Transverse colon (tissue), 3 donors: ENCODE results near the gene TEX50.

ENCODE experiments used
- CTCF ChIP-seq, 5 experiments: fragments of 200-600 bp in 3 of 5; fragments of 450-650 bp in 2 of 5; sonication (generic) in 3 of 5; IDR thresholded peaks; 1 replicate in 2 of 5; 2 replicates in 3 of 5; pipeline ENCODE4 v1.5.1; 2016 to 2017; ENCODE audit warnings: antibody characterized with exemption in 5 of 5, inconsistent platforms in 3 of 5, mild to moderate bottlenecking in 2 of 5, moderate library complexity in 1 of 5
- EP300 ChIP-seq: sonication (generic); formaldehyde crosslinking; IDR thresholded peaks from one replicate; pipeline ENCODE4 v1.6.1; 2017; ENCODE audit warnings: antibody characterized with exemption, low read depth

GRCh38 chr1:173601588-173601987 is 33.5 kb upstream of the TEX50 start:
- TF ChIP-seq CTCF (IDR thresholded peaks at IDR 0.05) (no peak), EP300 (no peak)
